ENCODE measurements around the gene XDH. TPM values are rescaled to one million over a fixed set of nuclear protein-coding genes. Genes with fewer than 3 reads are reported as not detected.

XDH gene
- polyA plus RNA-seq, 1 of the 3 experiments (the other 2 are of a cell fraction), result 0.33 TPM

DNA sequence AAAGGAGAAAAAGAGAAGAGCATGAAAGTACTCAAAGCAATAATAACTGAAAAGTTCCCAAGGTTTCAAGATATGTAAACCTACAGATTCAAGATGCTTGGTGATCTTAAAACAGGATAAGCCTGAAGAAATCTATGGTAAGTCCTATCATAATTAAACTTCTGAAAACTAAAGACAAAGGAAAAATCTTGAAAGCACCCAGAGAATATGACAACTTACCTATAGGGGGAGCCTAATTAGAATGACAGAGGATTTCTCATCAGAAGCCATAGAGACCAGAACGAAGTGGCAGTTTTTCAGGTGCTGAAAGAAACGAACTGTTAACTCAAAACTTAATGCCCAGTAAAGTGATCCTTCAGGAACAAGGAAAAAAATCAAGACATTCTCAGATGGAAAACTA lies 59.7 kb downstream of the XDH start:
- Histone ChIP-seq H3K9ac (no peak overlapping the region), H3K27me3 (ENCODE audit: insufficient read depth) (no peaks in the 10 kb centered on the region), H3K79me2 (ENCODE audit: insufficient read depth) (no peaks in the 10 kb centered on the region), H3K9me3 (no peaks in the 10 kb centered on the region; the same call in 1 of the 2 replicates), H3K4me3 (ENCODE audit: low read depth in 2 of 2, low read length in 1 of 2) (no peak overlapping the region), H3K9me2 (no peaks in the 10 kb centered on the region), H2AFZ (ENCODE audit: low read depth) (no peak overlapping the region), H3K4me1 (ENCODE audit: control insufficient read depth in 1 of 2, insufficient read depth in 2 of 2, low read depth in 1 of 2, low read length in 1 of 2) (no peaks in the 10 kb centered on the region), H3K36me3 (replicated peaks in 1 of 2; ENCODE audit: control insufficient read depth in 1 of 2, insufficient read depth in 2 of 2, low read length in 1 of 2) (no peaks in the 10 kb centered on the region), H3F3A (replicated peaks; ENCODE audit: insufficient read depth) (no peaks in the 10 kb centered on the region), H3K4me2 (no peak overlapping the region), H4K20me1 (ENCODE audit: insufficient read depth) (no peaks in the 10 kb centered on the region), H3K27ac (ENCODE audit: low read depth in 2 of 2, low read length in 1 of 2) (no peak overlapping the region)
- DNase-seq, result no peak
- TF ChIP-seq, protein P1, sequence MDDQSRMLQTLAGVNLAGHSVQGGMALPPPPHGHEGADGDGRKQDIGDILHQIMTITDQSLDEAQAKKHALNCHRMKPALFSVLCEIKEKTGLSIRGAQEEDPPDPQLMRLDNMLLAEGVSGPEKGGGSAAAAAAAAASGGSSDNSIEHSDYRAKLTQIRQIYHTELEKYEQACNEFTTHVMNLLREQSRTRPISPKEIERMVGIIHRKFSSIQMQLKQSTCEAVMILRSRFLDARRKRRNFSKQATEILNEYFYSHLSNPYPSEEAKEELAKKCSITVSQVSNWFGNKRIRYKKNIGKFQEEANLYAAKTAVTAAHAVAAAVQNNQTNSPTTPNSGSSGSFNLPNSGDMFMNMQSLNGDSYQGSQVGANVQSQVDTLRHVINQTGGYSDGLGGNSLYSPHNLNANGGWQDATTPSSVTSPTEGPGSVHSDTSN (IDR thresholded peaks at IDR 0.05), result no peak
- TF ChIP-seq, protein P2, sequence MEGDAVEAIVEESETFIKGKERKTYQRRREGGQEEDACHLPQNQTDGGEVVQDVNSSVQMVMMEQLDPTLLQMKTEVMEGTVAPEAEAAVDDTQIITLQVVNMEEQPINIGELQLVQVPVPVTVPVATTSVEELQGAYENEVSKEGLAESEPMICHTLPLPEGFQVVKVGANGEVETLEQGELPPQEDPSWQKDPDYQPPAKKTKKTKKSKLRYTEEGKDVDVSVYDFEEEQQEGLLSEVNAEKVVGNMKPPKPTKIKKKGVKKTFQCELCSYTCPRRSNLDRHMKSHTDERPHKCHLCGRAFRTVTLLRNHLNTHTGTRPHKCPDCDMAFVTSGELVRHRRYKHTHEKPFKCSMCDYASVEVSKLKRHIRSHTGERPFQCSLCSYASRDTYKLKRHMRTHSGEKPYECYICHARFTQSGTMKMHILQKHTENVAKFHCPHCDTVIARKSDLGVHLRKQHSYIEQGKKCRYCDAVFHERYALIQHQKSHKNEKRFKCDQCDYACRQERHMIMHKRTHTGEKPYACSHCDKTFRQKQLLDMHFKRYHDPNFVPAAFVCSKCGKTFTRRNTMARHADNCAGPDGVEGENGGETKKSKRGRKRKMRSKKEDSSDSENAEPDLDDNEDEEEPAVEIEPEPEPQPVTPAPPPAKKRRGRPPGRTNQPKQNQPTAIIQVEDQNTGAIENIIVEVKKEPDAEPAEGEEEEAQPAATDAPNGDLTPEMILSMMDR (IDR thresholded peaks at IDR 0.05), result peak; percentile 55
- TF ChIP-seq RXRA (IDR thresholded peaks at IDR 0.05; ENCODE audit: borderline replicate concordance, low read depth), result no peak
- no peak for TF ChIP-seq RFX5 (IDR thresholded peaks at IDR 0.05; ENCODE audit: low read length)
- ChIA-PET POLR2A (no interaction called here), CTCF (interaction anchor here (1.0 to 4.6 kb wide), 5 partner anchors 8 to 21 kb away, joined by 3 to 26 read pairs (median 5); no protein-coding TSS in a partner anchor)
- WGBS (ENCODE audit: low lambda C conversion rate), result 9% methylated on average over 2 of the region's 2 CpGs

DNA sequence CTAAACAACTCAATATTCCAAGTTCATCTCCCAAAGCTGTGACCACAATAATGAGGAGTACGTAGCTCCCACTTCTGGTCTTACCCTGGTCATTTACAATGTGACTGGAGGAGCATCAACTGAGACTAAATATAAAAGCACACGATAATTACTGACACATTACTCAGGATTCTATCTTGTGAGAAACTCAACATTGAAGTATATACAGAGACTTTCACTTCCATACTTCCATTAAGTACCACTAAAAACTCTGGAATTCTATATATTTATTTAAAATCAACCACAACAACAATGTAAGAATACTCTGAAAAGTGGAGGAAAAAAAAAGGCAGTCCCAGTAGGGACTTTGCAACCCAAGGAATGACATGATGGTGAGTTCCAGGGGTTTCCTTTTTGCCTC lies 61.4 kb downstream of the XDH start:
- no peak overlapping the region for H3K4me2 ChIP-seq
- H3K9me2 ChIP-seq, result no peaks in the 10 kb centered on the region
- POLR2A ChIA-PET, result no interaction called here
- no peaks in the 10 kb centered on the region for H3K4me1 ChIP-seq (ENCODE audit: control insufficient read depth in 1 of 2, insufficient read depth in 2 of 2, low read depth in 1 of 2, low read length in 1 of 2)
- H3K79me2 ChIP-seq (ENCODE audit: insufficient read depth), result no peaks in the 10 kb centered on the region
- H3K27ac ChIP-seq (ENCODE audit: low read depth in 2 of 2, low read length in 1 of 2), result no peak overlapping the region
- no peaks in the 10 kb centered on the region for H3K36me3 ChIP-seq (replicated peaks in 1 of 2; ENCODE audit: control insufficient read depth in 1 of 2, insufficient read depth in 2 of 2, low read length in 1 of 2)
- H3K9ac ChIP-seq, result no peak overlapping the region
- H3K9me3 ChIP-seq, result no peaks in the 10 kb centered on the region; the same call in 1 of the 2 replicates
- 62% methylated on average over 2 of the region's 2 CpGs for WGBS (ENCODE audit: low lambda C conversion rate)
- no peaks in the 10 kb centered on the region for H4K20me1 ChIP-seq (ENCODE audit: insufficient read depth)
- no peak for DNase-seq
- no peak overlapping the region for H2AFZ ChIP-seq (ENCODE audit: low read depth)
- no peak overlapping the region for H3K4me3 ChIP-seq (ENCODE audit: low read depth in 2 of 2, low read length in 1 of 2)
- H3F3A ChIP-seq (replicated peaks; ENCODE audit: insufficient read depth), result no peaks in the 10 kb centered on the region
- CTCF ChIA-PET, result interaction anchor here (4.6 kb wide), 1 partner anchor 14 kb away, joined by 26 read pairs; no protein-coding TSS in a partner anchor
- no peaks in the 10 kb centered on the region for H3K27me3 ChIP-seq (ENCODE audit: insufficient read depth)
- TF ChIP-seq USF1 (IDR thresholded peaks at IDR 0.05; ENCODE audit: borderline replicate concordance, low read depth) (no peak), TAF1 (IDR thresholded peaks at IDR 0.05; ENCODE audit: borderline replicate concordance, low read depth, low read length) (no peak), NRF1 (IDR thresholded peaks at IDR 0.05; ENCODE audit: low read depth, low read length) (no peak), EP300 (IDR thresholded peaks at IDR 0.05; ENCODE audit: borderline replicate concordance in 1 of 2, low read depth in 1 of 2, low read length in 1 of 2) (no peak), RAD21 (IDR thresholded peaks at IDR 0.05; ENCODE audit: low read length) (no peak), FOXJ3 (CRISPR knock-in tag; IDR thresholded peaks at IDR 0.05) (no peak), IRF3 (IDR thresholded peaks at IDR 0.05; ENCODE audit: low read depth, low read length) (no peak), SMC3 (IDR thresholded peaks at IDR 0.05; ENCODE audit: low read depth, low read length) (no peak), TCF12 (IDR thresholded peaks at IDR 0.05) (no peak), GABPA (IDR thresholded peaks at IDR 0.05; ENCODE audit: low read depth) (no peak), NFIC (IDR thresholded peaks at IDR 0.05; ENCODE audit: borderline replicate concordance) (no peak), GATA2 (CRISPR knock-in tag; IDR thresholded peaks at IDR 0.05) (no peak), POLR2AphosphoS5 (IDR thresholded peaks at IDR 0.05; ENCODE audit: low read depth, low read length) (no peak), CHD2 (IDR thresholded peaks at IDR 0.05; ENCODE audit: low read length, partially characterized antibody) (no peak)
- TF ChIP-seq, protein P3, sequence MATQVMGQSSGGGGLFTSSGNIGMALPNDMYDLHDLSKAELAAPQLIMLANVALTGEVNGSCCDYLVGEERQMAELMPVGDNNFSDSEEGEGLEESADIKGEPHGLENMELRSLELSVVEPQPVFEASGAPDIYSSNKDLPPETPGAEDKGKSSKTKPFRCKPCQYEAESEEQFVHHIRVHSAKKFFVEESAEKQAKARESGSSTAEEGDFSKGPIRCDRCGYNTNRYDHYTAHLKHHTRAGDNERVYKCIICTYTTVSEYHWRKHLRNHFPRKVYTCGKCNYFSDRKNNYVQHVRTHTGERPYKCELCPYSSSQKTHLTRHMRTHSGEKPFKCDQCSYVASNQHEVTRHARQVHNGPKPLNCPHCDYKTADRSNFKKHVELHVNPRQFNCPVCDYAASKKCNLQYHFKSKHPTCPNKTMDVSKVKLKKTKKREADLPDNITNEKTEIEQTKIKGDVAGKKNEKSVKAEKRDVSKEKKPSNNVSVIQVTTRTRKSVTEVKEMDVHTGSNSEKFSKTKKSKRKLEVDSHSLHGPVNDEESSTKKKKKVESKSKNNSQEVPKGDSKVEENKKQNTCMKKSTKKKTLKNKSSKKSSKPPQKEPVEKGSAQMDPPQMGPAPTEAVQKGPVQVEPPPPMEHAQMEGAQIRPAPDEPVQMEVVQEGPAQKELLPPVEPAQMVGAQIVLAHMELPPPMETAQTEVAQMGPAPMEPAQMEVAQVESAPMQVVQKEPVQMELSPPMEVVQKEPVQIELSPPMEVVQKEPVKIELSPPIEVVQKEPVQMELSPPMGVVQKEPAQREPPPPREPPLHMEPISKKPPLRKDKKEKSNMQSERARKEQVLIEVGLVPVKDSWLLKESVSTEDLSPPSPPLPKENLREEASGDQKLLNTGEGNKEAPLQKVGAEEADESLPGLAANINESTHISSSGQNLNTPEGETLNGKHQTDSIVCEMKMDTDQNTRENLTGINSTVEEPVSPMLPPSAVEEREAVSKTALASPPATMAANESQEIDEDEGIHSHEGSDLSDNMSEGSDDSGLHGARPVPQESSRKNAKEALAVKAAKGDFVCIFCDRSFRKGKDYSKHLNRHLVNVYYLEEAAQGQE (IDR thresholded peaks at IDR 0.05; ENCODE audit: low read depth, low read length), result no peak
- TF ChIP-seq, protein P1 (IDR thresholded peaks at IDR 0.05), result no peak

All from SK-N-SH (cell line).